Adipose tissue (tissue), 3 donors: ENCODE data around the gene BMP8B. TPM values are rescaled to one million over a fixed set of nuclear protein-coding genes. Genes with fewer than 3 reads are reported as not detected.
"Not testable (repeated sequence)": the region's sequence is repeated elsewhere in the genome, so short reads cannot be mapped to it uniquely, and the experiment has no call there.

Experiments
- H3K27ac ChIP-seq: one replicate; pipeline ENCODE4 v1.5.1; 2013; ENCODE audit warnings: low read depth, low read length
- WGBS, 3 donors: extraction: QIAGEN DNeasy Blood & Tissue Kit; methylation state at CpG; one replicate each; pipeline ENCODE4 v1.1.7; 2013; 5-methylcytosine and 5-hydroxymethylcytosine counted together
- polyA plus RNA-seq, 3 donors: library from polyadenylated mRNA; stranded (reverse); fragments of 200-250 nt; gene quantifications; one replicate each; pipeline ENCODE4 v1.2.3, GENCODE V29; 2013
- donor health status: healthy with polysubstance abuse.
- donor health status: Bipolar disorder and iron deficiency.
- donor health status: healthy.

Gene BMP8B
- polyA plus RNA-seq, 3 donors, result 0.67 to 3.1 (median 1.1) TPM

DNA sequence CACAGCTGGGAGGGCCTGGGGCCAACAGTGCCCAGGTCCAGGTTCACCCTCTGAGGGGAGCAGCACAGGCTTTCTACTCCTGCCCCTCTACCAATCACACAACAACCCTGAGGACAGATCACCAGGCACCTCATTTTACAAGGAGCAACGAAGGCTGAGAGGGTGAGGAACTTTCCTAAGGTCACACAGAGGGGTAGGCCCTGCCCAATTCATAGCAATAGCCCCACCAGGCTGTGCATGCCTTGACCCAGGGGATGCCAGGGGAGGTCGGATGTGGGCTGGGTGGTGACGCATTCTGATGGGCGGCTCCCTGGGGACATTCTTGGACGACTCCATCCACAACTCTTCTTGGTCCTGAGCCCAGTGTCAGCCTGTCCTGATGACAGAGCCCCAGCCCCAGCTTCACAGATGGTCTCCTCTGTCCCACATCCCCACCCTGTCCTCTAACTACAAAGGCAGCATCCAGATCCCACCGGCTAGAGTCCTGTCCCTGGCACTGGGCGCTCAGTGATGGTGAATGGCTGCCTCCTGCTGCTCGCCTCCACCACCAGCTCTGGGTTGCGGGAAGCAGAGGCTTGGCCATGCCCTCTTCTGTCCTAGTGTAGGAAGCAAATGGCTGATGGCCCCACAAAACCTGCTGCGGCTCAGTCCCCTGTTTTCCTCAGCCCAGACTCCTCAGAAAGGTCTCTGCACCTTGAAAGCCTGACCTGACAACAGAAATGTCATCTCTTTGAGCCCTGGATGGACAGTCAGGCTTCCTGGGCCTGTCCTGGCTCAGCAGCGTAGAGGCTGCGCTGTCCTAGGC lies 2.2 kb downstream of the BMP8B start:
- H3K27ac ChIP-seq, result not testable (repeated sequence)
- 82 to 92% (median 84%) methylated on average over 8 to 10 of the region's 12 CpGs for WGBS, 3 donors

DNA sequence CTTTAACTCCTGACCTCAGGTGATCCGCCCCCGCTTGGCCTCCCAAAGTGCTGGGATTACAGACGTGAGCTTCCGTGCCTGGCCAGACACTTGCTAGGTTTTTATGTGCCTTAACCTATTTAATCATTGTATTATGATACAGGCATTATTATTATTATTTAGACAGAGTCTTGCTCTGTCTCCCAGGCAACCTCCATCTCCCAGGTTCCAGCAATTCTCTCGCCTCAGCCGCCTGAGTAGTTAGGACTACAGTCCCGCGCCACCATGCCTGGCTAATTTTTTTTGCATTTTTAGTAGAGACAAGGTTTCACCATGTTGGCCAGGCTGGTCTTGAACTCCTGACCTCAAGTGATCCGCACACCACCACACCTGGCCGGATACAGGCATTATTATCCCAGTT lies 6.0 kb downstream of the BMP8B start:
- not testable (repeated sequence) for H3K27ac ChIP-seq
- WGBS, 3 donors, result 88 to 90% (median 88%) methylated on average over 10 of the region's 10 CpGs

DNA sequence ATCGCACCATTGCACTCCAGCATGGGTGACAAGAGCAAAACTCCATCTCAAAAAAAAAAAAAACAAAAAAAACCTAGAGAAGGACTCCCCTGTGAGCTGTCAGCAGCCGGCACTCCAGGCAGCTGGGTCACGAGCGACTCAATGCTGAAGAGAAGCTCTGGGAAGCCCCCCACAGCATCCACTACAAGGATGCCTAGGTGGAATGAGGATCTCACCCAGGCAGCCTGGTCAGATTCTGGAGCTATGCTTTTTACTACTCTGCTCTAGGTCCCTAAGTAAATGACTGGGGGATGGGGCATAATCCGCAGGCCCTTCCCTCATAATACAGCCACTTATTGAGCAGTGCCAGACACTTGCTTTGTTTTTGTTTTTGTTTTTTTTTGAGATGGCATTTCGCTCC lies 6.6 kb downstream of the BMP8B start:
- WGBS, 3 donors, result 87 to 99% (median 94%) methylated on average over 6 of the region's 6 CpGs
- no peak overlapping the region for H3K27ac ChIP-seq

DNA sequence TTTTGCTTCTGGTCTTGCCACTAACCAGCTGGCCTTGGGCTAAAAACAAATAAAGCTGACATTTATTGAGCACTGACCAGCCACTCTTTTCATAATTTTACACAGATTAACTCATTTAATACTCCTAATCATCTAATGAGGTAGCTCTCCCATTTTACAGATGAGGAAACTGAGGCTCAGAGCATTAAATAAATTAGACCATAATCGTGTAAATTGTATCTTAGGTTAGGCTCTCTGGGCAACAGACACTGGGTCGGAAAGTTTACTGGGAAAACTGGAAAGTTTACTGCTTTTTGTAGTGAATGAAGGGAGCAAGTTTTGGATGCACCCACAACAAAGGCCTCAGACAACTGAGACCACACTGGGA lies 7.3 kb downstream of the BMP8B start:
- no peak overlapping the region for H3K27ac ChIP-seq
- whole genome bisulfite sequencing, 3 donors, result 80 to 95% (median 89%) methylated on average over 2 of the region's 2 CpGs

DNA sequence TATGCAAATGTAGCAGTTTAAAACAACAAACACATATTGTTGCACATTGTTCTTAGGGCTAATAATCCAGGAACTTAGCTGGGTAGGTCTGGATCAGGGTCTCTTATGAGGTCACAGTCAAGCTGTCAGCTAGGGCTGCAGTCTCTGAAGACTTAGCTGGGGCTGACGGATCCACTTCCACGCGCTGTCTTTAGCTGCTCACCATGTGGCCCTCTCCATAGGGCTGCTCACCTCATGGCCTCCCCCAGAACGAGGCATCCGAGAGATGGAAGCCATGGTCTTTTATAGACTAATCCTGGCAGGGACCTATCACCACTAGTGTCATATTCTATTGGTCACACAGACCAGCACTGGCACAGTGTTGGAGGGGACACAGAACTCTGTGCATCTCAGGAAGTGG lies 8.8 kb downstream of the BMP8B start:
- 84 to 99% (median 87%) methylated on average over 5 of the region's 5 CpGs for WGBS, 3 donors
- no peak overlapping the region for H3K27ac ChIP-seq

DNA sequence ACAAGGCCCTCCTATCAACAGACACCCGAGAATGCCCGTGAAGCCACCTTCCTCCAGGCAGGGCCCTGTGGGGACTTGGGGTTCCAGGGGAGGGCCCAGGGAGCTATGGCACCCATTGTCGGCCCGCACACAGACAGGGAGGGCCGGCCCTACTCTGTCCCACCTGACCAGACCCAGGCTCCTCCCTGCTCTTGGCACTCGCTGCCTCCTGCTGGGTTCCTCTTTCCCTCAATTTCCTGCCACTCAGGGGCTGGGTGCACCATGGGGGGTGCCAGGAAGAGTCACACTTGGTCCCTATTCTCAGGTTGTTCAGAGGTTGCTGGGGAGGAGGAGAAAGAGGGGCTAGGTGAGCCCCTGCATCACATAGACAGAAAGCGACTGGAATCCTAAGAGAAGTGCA lies 9.5 kb downstream of the BMP8B start:
- H3K27ac ChIP-seq, result no peak overlapping the region
- WGBS, 3 donors, result 66 to 92% (median 76%) methylated on average over 6 to 7 of the region's 7 CpGs

DNA sequence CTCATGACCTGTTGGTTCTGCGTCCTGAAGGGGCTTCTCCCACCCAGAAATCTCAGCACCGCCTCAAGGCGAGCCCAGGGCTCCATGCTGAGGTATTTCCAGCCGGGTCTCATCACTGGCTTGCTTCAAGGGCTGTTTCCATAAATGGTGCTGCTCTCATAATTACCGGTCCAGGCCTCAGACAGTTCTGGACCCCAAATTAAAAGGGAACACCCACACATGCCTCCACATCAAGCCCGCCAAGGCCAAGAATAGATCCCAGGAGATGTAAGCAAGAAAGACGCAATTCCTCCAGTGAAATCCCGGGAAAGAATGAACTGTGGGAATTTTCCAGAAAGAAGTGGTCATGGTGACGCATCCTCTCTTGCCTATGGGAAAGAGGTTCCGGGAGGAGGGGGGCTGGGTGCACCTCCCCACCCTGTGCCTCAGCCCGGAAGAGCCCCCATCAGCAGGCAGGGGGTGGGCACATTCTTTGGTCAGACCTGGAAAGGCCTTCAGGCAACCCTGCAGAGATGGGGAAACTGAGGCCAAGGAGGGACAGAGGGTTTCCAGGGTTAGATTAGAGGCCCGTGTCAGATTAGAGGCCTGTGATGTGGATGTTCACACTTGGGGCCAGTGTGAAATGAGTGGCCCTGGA lies 10.1 kb downstream of the BMP8B start:
- WGBS, 3 donors, result 78 to 88% (median 82%) methylated on average over 9 to 12 of the region's 12 CpGs

DNA sequence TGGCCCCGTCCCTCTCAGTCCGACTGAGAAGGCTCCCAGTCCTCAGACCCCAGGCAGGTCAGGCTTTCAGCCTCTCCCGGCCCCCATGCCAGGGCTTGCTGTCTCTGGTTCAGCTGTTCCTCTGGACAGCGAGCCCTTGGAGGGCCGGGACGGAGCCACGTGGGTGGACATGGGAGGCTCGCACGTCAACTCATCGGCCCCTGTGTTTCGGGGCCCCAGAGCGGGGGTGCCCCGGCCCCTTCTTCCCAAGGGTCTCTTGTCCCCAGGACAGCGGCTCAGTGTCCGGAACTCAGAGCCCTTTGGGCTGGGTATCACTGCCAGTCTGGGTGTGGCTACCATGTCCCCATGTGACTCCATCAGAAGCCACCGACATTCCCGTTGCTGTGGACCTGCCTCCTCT lies 10.8 kb downstream of the BMP8B start:
- WGBS, 3 donors, result 92 to 97% (median 95%) methylated on average over 10 to 16 of the region's 17 CpGs
- H3K27ac ChIP-seq, result not testable (repeated sequence)

More for the DNA sequence above, 10.1 kb downstream of the BMP8B start:
- H3K27ac ChIP-seq, result not testable (repeated sequence)

DNA sequence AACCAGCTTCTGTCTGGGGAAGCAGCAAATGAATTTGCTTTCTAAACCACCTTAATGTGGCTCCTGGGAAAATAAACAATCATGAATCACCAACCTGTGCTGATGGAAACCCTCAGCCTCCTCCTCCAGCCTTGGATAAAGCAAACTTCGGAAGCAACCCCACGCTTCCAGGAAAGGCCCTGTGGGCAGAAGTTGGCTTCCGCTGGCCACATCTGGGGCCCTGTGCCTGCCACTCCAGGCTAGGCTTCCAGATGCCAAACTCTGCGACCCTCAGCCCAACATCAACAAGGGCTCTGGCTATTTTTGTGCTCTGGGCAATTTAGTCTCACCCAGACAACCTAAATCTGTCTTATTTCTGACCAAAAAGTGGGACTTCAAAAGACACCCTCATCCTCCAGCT lies 11.4 kb downstream of the BMP8B start:
- H3K27ac ChIP-seq, result no peak overlapping the region
- 84 to 88% (median 84%) methylated on average over 4 of the region's 4 CpGs for WGBS, 3 donors

DNA sequence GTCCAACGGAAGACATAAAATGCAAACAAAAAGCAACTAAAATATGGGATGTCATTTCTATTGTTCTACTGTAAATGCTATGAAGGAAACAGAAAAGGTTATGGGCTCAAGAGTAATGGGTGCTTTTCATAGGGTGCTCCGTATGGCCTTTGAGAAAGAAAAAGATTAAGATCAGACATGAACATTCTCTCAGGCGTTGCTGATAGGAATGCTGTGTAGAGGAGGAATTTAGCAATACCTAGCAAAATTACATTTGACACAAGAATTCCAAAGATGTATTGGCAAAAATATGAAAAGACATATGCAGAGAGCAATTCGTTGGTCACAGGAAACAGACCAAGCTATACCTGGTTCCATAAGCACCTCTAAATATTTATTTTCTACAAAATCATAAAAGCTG lies 11.8 kb downstream of the BMP8B start:
- WGBS, 3 donors, result 80 to 87% (median 83%) methylated on average over 4 of the region's 4 CpGs
- no peak overlapping the region for H3K27ac ChIP-seq

DNA sequence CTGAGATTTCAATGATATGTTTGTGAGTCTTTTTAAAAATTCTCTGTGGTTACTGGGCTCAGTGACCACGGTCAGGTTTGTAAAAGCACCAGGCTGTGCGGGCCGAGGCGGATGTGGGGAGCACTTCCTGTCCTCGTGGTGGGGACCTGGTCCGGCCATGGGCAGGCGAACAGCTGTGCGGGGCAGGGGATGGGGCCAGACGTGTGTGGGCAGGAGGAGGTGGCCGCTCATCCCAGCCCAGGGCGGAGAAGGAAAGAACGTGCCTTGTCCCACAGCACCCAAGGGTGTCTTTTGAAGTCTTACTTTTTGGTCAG lies 12.3 kb downstream of the BMP8B start:
- 53 to 71% (median 60%) methylated on average over 12 of the region's 12 CpGs for WGBS, 3 donors

DNA sequence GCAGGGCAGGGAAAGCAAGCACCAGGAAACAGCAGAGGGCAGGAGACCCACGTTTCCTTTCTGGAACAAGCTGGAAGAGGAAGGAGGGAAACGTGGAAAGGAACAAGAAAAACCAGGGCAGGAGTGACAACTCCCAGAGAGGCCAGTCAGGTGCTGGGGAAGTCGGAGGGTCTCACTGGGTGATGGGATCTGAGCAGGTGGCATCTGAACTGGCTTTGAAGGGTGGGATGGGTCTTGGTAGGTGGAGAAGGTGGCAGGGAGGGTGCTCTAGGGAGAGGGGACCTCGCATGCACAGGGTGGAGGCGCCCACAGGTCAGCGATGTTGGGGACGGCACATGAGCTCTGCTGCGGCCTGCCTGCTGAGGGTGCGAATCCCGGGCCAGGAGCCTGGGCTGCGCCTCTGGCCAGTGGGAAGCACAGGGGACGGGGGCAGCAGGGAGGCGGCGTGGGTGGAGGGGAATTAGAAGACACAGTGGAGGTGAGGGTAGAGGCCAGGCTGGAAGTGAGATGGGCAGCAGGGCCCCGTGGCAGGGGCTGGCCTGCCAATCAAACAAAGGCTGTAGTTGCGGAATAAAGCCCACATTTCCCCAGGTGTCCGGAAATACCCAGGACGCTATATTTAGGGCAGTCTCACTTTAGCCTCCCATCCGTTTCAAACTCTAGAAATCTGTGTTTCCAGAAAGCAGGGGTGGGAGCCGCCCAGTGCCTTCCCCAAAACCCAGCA lies 12.8 kb downstream of the BMP8B start:
- not testable (repeated sequence) for H3K27ac ChIP-seq
- 63 to 91% (median 64%) methylated on average over 10 to 12 of the region's 20 CpGs for WGBS, 3 donors

More for the DNA sequence above, 12.3 kb downstream of the BMP8B start:
- H3K27ac ChIP-seq, result no peak overlapping the region

DNA sequence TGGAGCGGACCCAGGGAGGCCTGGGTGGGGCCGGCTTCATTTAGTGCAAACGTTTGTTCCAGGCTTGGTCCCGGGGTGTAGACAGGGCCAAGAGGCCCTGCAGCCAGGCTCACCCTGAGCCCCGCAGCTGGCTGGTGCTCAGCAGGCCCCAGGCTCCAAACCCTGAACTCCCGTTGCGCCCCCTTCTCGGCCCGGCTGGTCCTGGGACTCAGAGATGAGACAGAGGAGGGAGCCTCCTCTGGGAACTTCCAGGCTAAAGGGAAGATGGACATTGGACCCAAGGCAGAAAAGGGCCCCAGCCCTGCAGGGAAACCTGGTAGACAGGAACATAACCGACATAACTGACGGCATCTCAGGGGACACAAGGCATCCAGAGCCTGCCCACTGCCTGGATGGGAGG lies 13.5 kb downstream of the BMP8B start:
- 77 to 89% (median 79%) methylated on average over 10 to 11 of the region's 11 CpGs for WGBS, 3 donors
- not testable (repeated sequence) for H3K27ac ChIP-seq

DNA sequence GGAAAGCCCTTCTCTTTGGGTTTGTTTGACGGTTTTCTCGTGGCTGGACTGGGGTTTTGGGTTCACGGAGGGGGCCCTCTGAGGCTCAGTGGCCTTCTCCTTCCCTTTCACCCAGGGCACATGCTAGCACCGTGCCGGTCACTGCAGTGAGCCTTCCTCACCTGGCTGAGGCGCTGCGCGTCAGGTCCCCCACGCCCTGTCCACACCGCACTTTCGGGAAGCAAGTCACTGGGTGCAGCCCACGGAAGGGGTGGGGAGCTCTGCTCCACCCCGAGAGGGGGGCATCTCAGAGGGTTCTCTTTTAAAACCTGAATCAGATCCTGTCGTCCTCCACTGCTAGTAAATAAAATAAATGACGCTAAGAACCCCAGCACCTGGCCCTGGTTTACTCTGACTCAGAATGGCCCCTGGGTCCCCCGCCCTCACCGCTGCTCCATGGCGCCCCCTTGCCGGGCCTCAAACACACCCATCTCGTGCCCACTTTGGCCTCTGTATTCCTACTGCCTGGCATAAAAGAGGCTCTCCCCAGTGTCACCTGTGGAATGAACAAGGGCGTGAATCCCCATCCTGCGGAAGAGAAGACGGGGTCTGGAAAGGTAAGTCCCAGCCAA lies 15.2 kb downstream of the BMP8B start:
- WGBS, 3 donors, result 13 to 18% methylated on average over 3 of the region's 23 CpGs; no CpG with 5 or more reads in 1 of the 3 donors
- H3K27ac ChIP-seq, result not testable (repeated sequence)

DNA sequence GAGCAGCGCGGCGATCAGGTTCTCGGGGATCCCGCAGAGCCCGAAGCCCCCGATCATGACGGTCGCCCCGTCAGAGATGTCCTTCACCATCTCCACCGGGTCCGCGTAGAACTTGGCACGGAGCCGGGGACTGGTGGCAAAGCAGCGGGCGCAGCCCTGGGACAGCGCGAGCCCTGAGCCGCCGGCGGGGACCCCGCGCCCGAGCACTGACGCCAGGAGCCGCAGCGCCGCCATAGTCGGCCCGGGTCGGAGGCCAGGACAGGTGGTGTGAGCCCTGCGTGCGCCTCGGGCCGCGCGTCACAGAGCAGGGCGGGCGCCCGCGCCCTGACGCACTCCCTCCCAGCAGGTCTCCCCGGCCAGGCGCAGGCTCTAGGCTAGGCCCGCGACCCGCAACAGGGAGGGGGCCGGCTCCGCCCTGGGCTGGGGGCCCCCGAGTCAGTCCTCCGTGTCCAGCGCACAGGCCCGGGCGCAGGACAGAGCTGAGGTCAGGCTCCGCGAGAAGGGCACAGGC lies 17.6 kb downstream of the BMP8B start, which contains the start of gene OXCT2:
TSS of gene OXCT2 (minus strand) at position 327 of the 511 bp plus-strand sequence. CDS start at position 234, 93 bp downstream.
- 4 to 25% (median 6%) methylated on average over 11 to 29 of the region's 57 CpGs for WGBS, 3 donors
- H3K27ac ChIP-seq, result not testable (repeated sequence)

DNA sequence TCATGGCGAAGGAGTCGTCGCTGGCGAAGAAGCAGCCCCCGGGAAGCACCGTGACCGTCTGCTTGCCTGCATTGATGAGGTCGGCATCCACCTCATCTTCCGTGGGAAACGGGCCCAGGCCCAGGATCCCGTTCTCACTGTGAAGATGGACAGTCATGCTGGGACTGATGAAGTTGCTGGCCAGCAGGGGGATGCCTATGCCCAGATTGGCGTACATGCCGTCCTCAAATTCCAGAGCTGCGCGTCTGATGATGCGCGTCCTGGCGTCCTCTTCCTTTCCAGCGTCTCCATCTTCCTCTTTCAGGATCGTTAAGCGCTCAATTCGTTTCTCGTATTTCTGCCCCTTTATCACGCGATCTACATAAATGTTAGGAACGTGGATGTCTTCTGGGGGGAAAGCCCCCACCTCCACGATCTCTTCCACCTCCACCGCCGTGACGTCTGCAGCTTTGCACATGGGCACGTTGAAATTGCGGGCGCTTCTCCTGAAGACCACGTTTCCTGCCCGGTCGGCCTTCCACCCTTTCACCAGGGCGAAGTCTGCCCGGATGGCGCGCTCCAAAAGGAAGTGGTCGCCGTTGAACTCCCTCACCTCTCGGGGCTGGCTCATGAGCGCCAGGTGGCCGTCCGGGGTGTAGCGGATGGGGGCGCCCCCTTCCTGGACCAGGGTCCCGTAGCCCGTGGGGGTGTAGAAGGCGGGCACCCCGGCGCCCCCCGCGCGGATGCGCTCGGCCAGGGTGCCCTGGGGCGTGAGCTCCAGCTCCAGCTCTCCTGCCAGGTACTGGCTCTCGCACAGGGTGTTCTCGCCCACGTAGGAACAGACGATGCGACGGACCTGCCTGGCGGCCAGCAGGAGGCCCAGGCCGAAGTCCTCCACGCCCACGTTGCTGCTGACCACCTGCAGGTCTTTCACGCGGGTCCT lies 18.3 kb downstream of the BMP8B start:
- not testable (repeated sequence) for H3K27ac ChIP-seq
- 8 to 60% (median 9%) methylated on average over 16 to 21 of the region's 71 CpGs for WGBS, 3 donors

DNA sequence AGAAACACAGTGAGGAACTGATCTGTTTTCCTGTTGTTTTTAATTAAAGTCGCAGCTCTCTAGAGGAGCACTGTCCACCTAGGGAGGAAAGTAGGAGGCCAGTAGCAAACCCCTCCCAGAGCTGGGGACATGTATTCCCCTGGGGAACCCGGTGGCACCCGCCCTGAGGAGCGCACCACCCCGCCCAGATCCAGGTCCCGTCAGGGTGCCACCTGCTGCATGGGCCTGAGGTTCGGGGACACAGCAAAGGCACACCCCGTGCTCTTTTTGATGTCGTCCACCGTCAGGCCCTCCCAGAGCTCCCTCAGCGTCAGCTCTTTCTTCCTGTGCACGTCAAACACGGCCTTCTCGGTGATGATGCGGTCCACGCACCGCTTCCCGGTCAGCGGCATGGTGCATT lies 19.2 kb downstream of the BMP8B start:
- not testable (repeated sequence) for H3K27ac ChIP-seq
- 87 to 91% (median 87%) methylated on average over 10 to 18 of the region's 19 CpGs for WGBS, 3 donors

DNA sequence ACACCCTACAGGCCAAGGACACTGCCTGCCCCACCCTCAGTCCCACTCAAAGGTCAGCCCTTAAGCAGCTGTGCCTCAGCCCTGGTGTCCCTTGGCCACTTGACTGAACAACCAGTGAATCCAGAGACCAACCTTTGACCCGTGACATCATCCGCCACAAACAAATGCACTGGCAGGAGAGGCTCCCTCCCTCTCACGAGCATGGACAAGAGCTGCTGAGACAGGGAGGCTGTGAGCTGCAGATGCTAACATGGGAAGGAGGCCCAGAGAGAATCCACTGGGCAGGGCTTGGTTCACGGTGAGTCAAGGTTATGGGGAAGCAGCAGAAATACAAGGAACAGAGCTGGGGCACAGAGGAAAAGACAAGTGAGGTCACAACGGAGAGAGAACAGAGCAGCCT lies 22.2 kb downstream of the BMP8B start:
- 42 to 73% (median 42%) methylated on average over 1 of the region's 5 CpGs for WGBS, 3 donors
- not testable (repeated sequence) for H3K27ac ChIP-seq
